ENCODE results near the gene GRM7.

Gene GRM7

DNA sequence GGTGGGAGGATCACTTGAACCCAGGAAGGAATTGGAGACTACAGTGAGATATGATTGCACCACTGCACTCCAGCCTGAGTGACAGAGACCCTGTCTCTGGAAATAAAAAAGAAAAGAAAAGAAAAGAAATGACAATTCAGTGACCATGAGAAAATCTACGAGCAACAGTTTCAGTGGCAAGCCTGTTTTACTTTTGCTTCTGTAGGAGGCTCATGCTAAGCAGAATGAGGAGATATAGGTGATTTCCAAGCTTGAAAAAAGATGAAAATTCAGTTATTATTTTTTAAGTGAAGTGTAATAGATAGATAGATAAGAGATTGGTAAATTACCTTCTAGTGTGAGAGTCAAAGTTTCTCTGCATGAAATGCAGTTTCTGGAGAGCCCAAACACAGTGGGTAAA is 651.1 kb downstream of the GRM7 start:
- no peak for DNase-seq

DNA sequence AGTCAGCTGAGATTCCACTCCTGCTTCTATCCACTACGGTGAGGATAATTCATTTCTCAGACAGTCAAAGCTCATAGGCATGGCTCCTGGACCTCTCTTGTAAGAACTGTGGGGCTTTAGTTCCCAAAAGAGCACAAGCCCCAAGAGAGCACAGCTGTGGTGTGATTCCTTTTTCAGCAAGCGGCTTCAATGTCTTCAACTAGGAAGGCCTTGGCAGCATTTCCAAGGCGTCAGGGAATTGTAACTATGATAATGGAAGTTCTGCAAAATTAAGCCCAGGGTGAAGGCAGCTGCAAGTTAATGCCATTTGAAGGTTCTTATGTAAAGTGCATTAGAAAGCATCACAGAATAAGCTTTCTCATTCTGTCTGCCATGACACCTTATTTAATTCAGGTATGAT is 657.1 kb downstream of the GRM7 start:
- no peak for DNase-seq

DNA sequence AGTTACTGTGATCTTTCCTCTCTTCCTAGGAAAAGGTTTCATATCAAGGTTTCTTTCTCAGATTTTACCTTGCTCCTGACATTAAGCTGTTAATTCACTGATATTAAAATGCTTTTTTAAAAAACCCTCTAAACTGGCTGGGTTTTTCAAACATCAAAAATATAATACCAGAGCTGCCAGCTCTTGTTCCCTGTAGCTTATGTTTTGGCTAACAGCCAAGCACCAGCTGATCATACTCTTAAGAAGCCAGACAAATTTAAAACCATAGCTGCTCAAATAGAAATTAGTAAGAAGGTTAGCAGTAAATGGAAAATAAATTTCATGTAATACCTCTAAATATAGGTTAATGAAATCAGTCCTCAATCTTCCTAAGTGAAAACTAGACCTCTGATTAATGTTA is 657.5 kb downstream of the GRM7 start:
- DNase-seq, result no peak

GRCh38 chr3:7520059-7520458 is 659.1 kb downstream of the GRM7 start:
- DNase-seq, result no peak

DNA sequence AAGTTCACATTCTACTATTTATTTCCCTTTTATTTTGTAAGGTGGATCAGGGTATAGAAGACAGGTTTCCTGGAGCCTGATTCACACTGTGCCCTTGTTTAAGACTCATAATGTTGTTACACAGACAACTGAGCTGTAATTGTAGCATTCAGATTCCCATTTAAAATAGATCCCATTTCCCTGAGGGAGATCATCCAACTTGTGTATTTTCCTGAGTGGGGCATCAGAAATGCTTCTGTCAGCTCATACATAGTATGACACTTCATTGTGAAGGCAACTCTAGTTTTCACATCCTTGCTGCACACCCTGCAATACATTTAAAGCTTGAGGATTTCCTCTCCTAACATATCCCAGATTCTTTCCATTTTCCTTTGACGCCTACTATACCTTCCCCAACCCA is 659.7 kb downstream of the GRM7 start:
- DNase-seq, result no peak

DNA sequence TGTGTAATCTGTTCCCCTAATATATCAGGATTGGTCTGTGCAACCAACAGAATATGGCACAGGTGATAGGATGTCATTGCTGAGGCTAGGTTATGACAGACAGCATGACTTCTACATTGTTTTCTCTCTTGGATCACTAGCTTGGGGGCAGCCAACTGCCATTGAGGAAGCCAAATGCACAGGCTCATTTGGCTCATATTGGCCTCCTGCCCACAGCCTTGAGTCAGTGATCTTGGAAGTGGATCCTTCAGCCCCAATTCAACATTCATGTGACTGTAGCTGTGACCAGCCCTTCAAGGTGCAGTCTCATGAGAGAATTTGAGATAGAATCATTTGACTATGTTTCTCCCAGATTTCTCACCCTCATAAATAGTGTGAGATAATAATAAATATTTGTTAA is 675.6 kb downstream of the GRM7 start:
- DNase-seq, result no peak

DNA sequence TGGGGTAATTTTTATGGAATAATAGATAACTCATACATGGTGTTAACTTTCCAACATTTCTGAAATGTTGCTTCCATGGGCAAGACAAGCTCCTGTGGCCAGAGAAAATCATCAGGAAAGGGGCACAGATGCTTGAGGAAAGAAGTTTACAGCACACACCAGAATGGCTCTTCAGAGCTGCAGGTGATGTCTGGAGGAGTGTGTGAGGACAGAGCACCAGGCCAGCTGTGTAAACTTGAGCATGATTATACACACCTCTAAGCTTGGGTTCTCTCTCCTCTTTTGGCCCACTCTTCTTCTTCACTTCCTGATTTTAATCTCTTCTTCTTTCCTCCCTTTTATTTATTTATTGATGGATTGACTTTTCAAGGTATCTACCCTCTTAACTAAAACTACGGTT is 676.0 kb downstream of the GRM7 start:
- DNase-seq, result no peak

- DNase-seq, result no peak
Measured at GRCh38 chr3:7543294-7543880, 682.5 kb downstream of the GRM7 start.

DNA sequence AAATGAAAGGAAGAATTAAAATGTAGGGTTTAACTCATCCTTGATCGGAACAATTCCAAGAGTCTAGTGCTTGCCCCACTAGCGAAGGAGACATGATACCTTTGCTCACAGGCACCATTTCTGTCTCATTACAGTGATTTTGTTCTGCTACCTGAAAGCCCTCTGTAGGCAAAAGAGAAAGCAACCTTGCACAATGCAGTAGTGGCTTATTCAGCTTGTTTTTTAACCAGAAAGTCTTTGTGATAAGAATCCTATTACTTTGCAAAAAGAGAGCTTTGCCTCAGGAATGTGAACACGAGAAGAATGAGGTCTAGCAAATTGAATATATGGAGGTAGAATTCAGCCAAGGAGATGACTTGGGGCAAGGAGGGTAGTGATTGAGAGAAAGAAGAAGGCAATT is 684.4 kb downstream of the GRM7 start:
- DNase-seq, result no peak

- no peak for DNase-seq
Measured at GRCh38 chr3:7546253-7546652, 685.3 kb downstream of the GRM7 start.

GRCh38 chr3:7547826-7548225 is 686.9 kb downstream of the GRM7 start:
- DNase-seq, result no peak

DNA sequence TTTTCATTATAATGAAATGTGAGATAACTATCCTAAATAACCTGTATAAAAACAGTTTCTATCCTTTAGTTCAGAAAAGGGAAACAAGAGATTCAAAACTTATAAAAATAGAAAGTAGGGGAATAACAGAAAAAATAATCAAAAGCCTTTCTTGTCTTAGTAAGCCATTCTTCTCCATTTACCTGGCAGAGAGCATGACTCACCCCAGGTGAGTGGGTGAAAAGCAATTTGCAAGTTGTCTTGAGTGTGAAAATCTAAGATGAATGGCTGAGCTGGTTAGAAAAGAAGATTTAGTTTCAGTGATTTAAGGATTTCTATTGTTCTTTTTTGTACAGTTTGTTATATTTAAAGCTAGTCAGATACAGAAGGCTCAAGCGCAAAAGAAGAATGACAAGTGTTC is 702.0 kb downstream of the GRM7 start:
- DNase-seq, result no peak

DNA sequence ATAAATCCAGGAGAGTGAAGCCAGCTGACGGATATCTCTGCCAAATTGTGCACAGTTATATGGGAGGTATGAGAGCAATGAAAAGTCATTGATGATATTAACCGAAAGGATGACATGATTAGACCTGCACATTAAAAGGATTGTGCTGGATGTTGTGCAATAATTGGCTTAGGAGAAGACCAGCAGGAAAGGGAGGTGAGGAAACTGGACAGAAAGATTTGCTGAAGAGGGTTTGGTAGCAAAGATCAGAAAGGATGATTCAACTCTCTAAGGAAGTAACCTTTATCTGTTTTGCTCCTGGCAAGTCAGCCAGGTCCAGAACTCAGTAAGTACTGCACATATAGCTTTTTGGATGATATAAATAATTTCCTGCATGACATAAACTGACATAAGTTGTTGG is 704.7 kb downstream of the GRM7 start:
- no peak for DNase-seq

DNA sequence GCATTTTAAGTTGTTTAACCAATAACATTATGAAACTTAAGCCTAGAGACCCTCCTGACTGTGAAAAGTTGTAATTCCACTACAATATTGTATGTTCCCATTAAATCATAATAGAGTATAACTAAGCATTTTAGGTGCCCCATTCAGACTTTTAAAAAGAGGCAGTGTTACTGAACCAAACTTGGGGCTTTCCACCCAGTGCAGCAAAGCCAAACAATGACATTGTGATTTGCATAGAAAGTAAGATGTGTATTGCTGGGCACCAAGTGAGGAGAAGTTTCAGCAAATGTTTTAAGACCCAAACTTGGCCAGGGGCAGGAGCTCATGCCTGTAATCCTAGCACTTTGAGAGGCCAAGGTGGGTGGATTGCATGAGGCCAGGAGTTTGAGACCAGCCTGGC is 706.2 kb downstream of the GRM7 start:
- no peak for DNase-seq

DNA sequence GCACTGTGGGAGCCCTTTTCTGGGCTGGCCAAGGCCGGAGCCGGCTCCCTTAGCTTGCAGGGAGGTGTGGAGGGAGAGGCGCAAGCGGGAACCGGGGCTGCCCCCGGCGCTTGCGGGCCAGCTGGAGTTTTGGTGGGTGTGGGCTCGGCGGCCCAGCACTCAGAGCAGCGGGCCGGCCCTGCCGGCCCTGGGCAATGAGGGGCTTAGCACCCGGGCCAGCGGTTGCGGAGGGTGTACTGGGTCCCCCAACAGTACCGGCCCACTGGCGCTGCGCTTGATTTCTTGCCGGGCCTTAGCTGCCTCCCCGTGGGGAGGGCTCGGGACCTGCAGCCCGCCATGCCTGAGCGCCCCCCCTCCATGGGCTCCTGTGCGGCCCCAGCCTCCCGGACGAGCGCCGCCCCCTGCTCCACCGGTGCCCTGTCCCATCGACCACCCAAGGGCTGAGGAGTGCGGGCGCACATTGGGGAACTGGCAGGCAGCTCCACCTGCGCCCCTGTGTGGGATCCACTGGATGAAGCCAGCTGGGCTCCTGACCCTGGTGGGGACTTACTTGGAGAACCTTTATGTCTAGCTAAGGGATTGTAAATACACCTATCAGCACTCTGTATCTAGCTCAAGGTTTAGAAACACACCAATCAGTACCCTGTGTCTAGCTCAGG is 707.7 kb downstream of the GRM7 start:
- no peak for DNase-seq

DNA sequence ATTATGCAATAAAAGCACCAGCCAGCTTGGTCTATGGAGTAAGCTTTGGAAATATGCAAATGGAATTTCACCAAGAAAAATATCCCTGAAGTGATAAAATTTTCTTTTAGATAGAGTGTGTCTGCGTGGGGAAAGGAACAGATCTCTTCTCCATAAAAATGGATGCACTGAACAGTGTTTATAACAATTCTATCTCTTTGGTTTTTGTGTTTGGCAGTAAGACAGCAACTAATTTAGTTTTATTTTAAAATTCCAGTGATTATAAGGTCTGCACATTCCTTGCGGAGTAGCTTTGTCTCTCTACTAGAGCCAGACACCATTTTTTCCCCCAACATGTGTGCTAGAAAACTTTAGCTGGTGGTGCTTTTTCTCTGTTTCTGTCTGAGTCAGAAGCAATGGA is 712.4 kb downstream of the GRM7 start:
- no peak for DNase-seq

DNA sequence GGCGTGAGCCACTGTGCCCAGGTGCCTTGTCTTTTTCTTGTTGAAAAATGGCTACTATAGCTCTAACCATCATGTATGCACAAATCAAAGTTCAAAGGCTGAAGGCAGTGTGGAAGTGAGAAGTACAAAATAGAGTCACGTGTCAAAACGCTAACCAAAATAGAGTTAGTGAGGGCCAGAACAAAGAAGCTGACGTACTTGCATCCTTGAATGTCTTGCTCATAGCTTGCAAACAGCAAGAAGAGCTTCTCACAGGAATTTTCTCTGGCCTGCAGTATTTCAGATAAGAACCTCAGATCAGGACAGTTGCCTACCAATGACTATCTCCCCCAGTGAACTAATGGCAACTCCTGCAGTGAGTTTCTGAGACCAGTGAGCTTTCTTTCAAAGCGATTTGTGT is 713.5 kb downstream of the GRM7 start:
- no peak for DNase-seq

DNA sequence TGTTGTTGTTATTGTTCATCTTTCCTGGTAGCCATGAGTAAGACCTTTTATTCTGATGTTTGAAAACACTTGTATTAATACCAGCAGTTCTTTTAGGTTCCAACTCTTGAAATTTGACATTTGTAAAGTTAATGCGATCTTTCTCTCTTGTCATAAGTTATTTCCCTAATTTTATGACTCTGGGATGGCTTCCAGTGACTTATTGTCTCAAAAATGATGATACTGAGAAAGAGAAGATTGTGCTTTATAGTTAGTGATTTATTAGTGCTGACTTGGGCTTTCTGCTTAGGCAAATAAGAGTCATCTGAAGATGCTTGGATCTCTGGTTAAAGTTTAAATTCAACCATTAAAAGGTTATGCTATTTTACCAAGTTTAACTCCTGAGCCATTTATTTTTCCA is 715.2 kb downstream of the GRM7 start:
- DNase-seq, result no peak

GRCh38 chr3:7576506-7576905 is 715.6 kb downstream of the GRM7 start:
- no peak for DNase-seq

DNA sequence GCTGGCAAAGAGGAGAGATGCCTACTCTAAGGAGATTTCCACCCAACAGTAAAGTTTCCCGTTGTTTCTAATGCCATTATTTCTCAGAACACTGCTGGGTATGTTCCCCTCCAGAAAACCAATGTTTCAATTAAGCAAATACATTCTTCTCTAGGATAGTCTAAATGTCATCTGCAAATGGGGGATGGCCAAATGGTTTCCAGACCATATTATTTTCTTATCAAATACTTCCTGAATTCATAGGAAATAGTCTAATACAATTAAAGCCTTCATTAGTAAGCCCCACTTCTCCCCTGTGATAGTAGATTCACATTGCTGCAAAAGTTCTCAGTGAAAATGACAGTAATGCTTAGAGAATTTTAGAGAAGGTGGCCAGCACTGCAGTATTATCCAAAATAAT is 716.6 kb downstream of the GRM7 start:
- no peak for DNase-seq

DNA sequence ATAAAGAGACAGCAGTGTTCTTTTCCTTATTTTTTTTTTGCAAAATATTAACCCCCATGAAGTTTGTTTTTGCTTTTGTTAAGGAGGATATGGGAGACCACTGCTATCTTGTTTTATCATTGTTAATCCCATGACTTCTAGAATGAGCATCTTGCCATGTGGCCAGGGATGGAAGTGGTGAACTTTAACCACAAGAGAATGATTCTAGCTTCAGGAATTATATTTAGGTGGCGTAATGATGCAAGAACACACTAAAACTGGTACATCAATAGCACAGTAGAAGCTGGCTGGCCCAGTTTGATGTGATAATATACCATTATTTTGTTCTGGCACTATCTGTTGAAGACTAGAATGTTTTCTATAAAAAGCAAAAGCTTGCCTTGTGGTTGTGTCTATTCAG is 720.9 kb downstream of the GRM7 start:
- DNase-seq, result no peak

- DNase-seq, result no peak
Measured at GRCh38 chr3:7585052-7585451, 724.1 kb downstream of the GRM7 start.

DNA sequence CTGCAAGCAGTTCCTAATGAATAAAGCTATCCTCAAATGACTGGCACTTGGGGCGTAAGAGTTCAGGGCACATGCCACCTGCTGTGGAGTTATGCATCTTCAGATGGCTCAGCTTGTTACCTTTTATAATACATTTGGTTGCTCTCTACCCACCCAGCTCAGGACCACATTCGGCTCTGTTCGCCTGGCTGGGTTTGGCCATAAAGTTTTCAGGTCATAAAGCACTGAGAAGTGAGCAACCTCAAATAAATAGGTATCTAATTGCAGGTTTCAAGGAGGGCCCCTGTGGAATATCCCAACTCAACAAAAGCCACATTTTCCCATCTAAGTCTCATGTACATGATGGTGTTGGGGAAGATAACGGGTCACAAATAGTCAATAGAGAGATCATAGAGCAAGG is 727.3 kb downstream of the GRM7 start:
- no peak for DNase-seq

DNA sequence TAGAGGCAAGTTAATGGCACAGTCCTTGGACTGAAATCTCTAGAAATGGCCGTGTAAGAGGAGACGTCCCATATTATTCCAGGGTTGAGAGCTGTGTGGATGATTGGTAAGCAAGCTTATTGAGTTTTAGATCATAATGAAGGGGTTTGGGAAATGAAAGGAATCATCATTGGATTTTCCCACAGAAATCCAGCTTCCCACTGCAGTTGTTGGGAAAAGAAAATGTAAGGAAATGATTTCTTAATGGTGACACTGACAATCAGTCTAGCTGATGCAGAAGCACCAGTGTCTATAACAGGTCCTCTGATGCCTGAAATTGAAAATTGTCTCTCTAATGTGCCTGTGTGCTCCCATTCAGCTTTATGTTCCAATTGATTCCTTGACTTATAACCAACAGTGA is 728.6 kb downstream of the GRM7 start:
- DNase-seq, result no peak

- DNase-seq, result no peak
Measured at GRCh38 chr3:7602297-7602696, 741.4 kb downstream of the GRM7 start.

All from amniotic stem cell (primary cell).